Embryonic facial prominence (tissue), 1 donor: ENCODE data around the gene BCAS1.
"Not testable (repeated sequence)": the region's sequence is repeated elsewhere in the genome, so short reads cannot be mapped to it uniquely, and the experiment has no call there.

ENCODE experiments used
- DNase-seq: peaks from one replicate; pipeline ENCODE4 v3.0.0-alpha.2; 2016; ENCODE audit errors: extremely low spot score

BCAS1 gene

DNA sequence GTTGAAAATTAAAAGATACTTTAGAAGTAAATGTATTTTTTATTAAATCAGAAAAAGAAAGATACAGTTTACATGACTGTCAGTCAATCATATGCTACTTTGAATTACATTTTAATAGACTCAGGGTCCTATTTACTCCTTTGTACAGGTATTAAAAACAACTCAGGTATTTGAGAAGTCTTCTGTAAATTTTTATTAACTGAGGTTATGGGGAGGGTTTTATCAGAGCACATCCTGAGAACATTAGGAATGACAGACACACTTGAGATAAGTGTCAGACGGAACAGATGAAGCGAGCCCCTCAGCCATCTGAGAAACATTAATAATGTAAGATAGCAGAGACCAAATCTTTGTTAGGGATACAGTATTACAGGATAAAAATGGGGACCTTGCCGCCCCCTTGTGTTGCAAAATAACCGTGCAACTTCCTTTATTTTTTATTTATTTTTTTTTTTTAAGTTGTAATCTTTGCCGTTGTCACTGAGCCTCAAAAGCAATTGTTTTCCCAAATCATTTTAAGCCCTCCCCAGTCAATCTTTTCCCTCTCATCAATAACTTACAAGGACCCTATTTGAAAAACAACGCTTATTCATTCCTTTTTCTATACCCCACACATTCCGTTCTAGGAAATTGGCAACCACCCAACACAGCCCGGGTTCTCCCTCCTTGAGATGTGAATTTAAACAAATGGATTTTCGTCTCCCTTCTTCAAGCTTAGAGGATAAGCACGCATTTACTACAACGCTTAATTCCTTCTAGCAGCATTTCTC, 126.7 kb downstream of the BCAS1 start:
- no peak for DNase-seq

DNA sequence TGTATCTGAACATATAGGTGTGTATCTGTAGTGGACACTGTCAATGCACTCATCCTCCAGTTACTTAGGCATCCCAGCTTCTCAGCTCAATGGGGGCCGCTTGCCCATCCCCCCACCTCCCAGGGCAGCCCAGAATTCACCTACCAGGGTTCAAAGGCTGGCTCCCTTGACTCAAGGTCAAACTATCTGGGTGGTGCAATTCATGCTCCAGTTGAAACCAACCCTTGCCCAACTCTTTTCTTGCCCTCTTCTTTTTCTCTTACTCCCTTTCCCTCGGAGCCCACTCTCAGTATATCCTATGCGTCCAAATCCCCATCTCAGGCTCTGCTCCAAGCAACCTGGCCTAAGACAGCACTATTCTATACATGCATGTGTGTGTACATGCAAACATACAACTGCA, 127.4 kb downstream of the BCAS1 start:
- DNase-seq, result no peak

GRCh38 chr20:53942472-53942816, 128.0 kb downstream of the BCAS1 start:
- DNase-seq, result no peak

DNA sequence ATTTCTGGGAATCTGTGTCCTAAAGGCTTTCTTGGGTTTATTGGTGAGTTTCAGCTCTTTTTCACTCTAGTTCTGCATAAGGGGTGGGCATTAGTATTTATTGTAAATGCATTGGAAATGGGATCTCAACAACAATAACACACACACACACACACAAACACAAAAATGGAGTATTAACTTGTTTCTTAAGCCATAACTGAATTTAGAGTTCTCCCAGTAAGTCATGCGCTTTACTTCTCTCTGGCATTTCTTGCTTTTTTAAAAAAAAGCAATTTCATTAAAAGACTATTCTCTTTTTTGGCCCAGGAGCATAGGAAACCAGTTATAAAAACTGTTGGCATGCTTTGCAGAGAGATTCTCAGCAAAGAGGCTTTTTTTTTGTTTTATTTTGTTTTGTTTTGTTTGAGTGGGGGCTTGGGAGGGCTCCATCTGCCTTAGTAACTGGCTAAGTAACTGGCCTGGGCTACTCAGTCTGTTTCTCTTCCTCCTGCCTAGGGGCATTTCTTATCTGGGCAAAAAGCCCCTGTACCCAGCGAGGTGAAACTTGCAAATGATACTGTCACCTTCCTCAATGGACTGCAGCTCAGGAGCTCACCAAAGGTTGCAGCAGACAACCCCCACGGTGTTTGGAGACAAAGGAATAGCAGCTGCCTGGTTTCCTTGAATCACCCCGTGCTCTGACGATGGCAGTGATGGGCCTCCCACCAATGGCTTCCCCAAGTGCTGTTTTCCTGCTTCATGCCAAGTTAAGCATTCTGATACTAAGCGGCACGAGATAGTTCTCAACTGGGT, 128.5 kb downstream of the BCAS1 start:
- no peak for DNase-seq

- DNase-seq, result no peak
Observed at GRCh38 chr20:53940907-53941545, 129.4 kb downstream of the BCAS1 start.

DNA sequence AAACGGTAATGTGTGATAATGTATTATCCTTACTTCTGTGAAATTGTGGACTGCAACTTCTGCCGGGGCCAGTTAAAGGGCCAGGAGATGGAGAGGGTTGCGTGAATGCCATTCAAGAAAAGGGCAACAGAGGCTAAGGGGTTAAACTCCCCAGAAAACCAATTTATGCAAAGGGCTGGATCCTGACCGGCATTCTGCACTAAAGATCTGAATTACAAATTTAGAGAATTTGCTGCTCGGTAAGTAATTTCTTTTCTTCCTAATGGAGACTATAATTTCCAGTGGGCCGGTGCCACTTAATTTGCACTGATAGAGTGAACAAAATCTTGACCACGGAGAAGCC, 130.1 kb downstream of the BCAS1 start:
- no peak for DNase-seq

GRCh38 chr20:53939572-53940359, 130.6 kb downstream of the BCAS1 start:
- peak; percentile 53 for DNase-seq

- DNase-seq, result no peak
Observed at GRCh38 chr20:53939190-53939571, 131.2 kb downstream of the BCAS1 start.

GRCh38 chr20:53938739-53939138, 131.7 kb downstream of the BCAS1 start:
- DNase-seq, result no peak

DNA sequence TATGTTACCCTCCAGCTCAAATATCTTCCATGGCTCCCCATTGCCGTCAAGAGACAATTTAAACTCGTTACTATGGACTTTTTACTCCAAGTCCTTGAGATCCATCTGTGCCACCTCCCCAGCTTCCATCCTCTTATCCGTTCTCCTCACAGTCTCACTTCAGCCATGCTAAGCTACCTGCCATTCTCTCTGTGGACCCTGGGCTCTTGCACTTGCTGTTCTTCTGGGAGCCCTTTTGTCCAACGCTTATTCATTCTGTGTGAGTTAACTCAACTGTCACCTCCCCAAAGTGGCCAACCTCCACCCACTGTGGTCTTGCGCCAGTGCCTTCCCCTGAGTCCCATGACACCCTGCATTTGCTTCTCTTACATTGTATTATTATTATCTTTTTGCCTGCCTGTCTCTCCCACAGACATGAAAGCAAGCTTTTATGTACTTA, 132.4 kb downstream of the BCAS1 start:
- no peak for DNase-seq

DNA sequence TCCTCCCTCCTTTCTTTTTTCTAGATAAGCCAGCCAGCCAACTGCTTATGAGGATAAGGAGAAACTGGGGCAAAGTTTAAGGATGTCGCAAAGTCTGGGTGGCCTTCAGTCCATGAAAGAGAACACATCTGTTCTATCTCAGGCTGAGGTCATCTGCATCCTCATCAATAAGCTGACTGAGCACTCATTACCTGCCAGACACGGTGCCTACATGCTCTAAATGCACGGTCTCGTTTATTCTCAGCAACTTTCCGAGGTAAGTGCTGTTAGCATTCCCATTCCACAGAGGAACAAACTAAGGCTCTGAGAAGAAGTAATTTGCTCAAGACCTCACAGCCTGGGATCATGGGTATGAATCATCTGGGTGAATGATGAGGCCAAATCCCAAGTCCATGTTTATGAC, 133.1 kb downstream of the BCAS1 start:
- no peak for DNase-seq

- no peak for DNase-seq
Observed at GRCh38 chr20:53935344-53936084, 134.9 kb downstream of the BCAS1 start.

DNA sequence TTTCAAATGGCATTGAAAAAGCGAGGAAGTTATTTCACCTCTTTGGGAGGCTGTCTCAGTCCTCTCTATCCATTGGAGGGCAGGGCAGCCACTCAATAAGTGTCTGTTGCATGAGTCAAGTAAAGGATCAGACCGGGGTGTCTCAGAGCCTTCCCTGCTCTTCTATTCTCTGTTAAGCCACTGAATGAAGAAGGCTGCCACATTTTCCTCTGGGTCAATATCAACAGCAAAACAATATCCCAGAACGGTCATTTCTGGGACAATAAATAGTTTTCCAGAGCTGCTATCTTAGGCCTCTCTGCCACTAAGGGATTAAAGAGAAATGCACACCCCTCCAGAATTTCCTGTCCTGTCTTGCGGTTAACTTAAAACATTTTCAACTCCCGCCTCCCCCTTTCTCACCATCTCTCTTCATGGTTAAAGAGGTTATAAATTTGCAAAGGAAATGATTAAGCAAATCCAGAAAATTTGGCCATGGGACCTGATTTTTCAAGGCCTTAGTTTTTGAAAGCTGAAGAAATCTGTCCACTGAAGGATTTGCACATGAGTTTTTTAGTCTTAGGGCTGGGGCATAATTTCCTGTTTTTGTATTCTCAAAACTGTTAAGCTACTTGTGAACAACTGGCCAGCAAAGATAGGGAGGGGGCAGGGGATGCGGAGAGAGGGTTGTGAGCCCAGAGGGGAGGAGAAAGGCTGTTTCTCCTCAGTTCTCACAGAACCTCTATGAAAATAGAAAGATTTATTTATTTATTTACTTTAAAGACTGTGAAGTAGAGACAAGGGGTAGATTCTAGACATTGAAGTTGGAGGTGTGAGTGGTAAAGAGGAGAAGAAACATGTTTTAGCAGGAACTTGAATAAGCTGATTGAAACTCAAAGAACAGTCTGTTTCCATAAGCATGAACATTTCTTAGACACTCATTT, 135.7 kb downstream of the BCAS1 start:
- no peak for DNase-seq

DNA sequence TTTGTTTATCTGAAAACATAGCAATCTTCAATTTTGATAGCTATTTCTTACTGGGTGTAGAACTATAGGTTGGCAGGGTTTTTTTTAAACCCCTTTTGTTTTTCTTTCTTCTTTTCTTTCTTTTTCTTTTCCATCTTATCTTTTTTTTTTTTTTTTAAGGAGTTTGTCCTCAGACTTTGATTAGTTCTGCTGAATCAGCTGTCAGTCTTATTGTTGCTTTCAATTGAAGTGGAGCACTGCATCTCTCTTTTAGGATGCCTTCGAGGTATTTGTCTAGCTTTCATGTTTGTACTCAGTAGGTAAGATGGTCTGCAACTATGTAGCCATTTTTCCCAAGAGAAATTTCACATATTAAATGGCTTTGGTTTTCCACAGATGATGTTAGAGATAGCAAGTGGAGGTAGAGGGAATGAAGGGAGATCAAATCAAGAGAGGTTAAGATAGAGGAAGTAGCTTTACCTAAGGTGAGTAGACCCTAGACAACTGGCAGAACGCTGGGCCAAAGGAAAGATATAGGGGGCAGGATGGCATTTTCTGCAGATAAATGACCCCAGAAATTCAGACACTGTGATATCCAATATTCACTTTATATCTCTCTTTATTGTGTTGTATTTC, 137.1 kb downstream of the BCAS1 start:
- DNase-seq, result no peak

- DNase-seq, result not testable (repeated sequence)
Observed at GRCh38 chr20:53932655-53933192, 137.7 kb downstream of the BCAS1 start.

- DNase-seq, result no peak
Observed at GRCh38 chr20:53931597-53931996, 138.8 kb downstream of the BCAS1 start.

DNA sequence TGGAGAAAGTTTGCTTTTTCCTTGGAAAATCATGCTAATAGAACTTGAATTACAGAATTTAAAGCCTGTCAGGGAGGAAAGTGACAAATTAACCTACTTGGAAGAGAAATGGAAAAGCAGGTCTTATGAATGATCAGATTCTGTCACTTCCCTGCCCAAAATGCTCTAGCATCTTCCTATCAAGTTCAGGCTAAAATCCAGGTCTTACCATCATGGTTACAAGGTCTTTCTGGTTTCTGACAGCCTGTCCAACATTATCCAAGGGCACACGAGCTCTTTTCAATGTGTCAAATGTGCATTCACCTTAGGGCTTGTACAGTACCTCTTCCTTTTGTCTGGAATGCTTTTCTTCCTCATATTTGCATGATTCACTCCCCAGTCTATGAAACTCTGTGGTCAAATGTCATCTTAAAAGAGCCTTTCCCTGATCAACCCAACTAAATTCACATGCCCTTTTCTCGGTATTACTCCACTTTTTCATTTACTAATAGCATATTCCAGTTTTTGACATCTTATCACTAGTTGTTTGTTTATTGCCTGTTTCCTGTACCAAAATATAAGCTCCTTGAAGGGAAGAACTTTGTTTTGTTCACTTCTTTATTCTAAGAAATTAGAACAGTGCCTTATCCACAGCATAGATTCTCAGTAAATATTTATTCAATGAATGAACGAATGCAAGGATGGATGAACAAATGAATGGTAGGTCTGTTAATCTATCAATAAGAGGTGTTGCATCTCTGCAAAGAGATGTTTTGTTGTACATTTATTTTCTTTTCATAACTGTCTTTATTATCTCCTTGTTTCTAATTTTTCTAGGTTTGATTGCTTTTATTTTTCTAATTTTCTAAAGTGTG, 139.5 kb downstream of the BCAS1 start:
- no peak for DNase-seq

GRCh38 chr20:53929974-53930650, 140.3 kb downstream of the BCAS1 start:
- DNase-seq, result no peak
